ENCODE data around the gene ZNF683.

ZNF683 gene

GRCh38 chr1:26328597-26328996, 44.0 kb downstream of the ZNF683 start:
- no peak overlapping the region for H3K4me3 ChIP-seq (ENCODE audit: low read depth, low read length)
- in situ Hi-C loops (cut with HindIII; ENCODE audit: low sequenced_read_pairs), result no loop called here
- no peak for TF ChIP-seq CTCF (IDR thresholded peaks at IDR 0.05; ENCODE audit: low read depth, low read length)
- no peak for DNase-seq (ENCODE audit: low read depth, low spot score)

DNA sequence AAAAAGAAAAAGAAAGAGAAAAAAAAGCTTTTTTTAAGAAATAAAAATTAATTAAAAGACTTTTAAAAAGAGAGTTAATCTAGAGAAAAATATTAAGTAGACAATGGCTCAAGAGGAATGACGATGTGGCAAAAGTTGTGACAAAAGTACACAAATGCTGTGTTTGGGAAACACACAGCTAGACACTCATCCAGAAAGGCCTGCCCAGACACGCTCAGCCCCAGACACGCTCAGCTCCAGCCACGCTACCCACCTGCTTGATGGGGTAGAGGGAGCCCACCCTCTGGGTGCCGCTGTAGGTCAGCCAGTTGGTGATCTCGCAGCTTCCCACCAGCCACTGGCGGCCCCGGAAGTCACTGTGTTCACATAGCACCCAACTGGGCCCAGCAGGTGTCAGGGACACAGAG, 44.6 kb downstream of the ZNF683 start:
- in situ Hi-C loops (cut with HindIII; ENCODE audit: low sequenced_read_pairs), result no loop called here
- no peak for DNase-seq (ENCODE audit: low read depth, low spot score)
- no peak for TF ChIP-seq CTCF (IDR thresholded peaks at IDR 0.05; ENCODE audit: low read depth, low read length)
- no peak overlapping the region for H3K4me3 ChIP-seq (ENCODE audit: low read depth, low read length)

GRCh38 chr1:26324550-26324949, 48.0 kb downstream of the ZNF683 start:
- DNase-seq (ENCODE audit: low read depth, low spot score), result no peak
- no peak overlapping the region for H3K4me3 ChIP-seq (ENCODE audit: low read depth, low read length)
- TF ChIP-seq CTCF (IDR thresholded peaks at IDR 0.05; ENCODE audit: low read depth, low read length), result no peak
- in situ Hi-C loops (cut with HindIII; ENCODE audit: low sequenced_read_pairs), result no loop called here

- in situ Hi-C loops (cut with HindIII; ENCODE audit: low sequenced_read_pairs), result no loop called here
- no peak for DNase-seq (ENCODE audit: low read depth, low spot score)
- TF ChIP-seq CTCF (IDR thresholded peaks at IDR 0.05; ENCODE audit: low read depth, low read length), result no peak
- H3K4me3 ChIP-seq (ENCODE audit: low read depth, low read length), result no peak overlapping the region
These were observed 49.2 kb downstream of the ZNF683 start for GRCh38 chr1:26323382-26323781.

GRCh38 chr1:26322042-26322331, 50.6 kb downstream of the ZNF683 start:
- in situ Hi-C loops (cut with HindIII; ENCODE audit: low sequenced_read_pairs), result no loop called here
- TF ChIP-seq CTCF (IDR thresholded peaks at IDR 0.05; ENCODE audit: low read depth, low read length), result no peak
- H3K4me3 ChIP-seq (ENCODE audit: low read depth, low read length), result no peak overlapping the region
- no peak for DNase-seq (ENCODE audit: low read depth, low spot score)

- H3K4me3 ChIP-seq (ENCODE audit: low read depth, low read length), result no peak overlapping the region
- peak; percentile 91 for TF ChIP-seq CTCF (IDR thresholded peaks at IDR 0.05; ENCODE audit: low read depth, low read length)
- in situ Hi-C loops (cut with HindIII; ENCODE audit: low sequenced_read_pairs), result no loop called here
- DNase-seq (ENCODE audit: low read depth, low spot score), result peak; percentile 85
These were observed 51.1 kb downstream of the ZNF683 start for GRCh38 chr1:26321315-26322041.

DNA sequence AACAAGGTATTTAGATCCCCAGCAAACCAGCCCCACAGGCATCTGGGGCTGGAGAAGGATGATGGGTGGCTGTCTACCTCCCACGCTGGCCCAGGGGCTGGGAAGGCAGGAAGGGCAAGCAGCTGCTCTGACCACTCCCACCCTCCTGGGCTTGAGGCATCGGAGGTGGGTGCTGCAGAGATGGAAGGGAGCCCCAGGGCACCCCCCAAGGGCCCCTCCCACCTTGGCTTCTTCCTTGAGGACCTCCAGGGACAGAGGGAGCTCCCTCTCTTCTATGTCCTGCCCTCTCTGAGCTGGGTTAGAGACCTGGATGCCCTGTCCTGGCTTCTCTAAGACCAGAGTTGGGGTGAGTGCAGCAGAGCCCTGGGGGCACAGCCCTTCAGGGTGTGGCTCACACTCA, 51.7 kb downstream of the ZNF683 start:
- TF ChIP-seq CTCF (IDR thresholded peaks at IDR 0.05; ENCODE audit: low read depth, low read length), result no peak
- no peak for DNase-seq (ENCODE audit: low read depth, low spot score)
- in situ Hi-C loops (cut with HindIII; ENCODE audit: low sequenced_read_pairs), result no loop called here
- no peak overlapping the region for H3K4me3 ChIP-seq (ENCODE audit: low read depth, low read length)

All from astrocyte of the spinal cord (primary cell).